Dendritic cell treated with granulocyte-macrophage colony-stimulating factor and Interleukin-4, amounts not matched to agents 40 ng/mL and 50 ng/mL, for 4 days (primary cell): ENCODE results near the gene CFAP92.

Experiments
- H3K27ac Mint-ChIP-seq: one replicate; pipeline ENCODE4 v1.8.0; 2022; ENCODE audit warnings: mild to moderate bottlenecking, mixed read lengths
- H3K27me3 Mint-ChIP-seq: one replicate; pipeline ENCODE4 v1.8.0; 2022; ENCODE audit warnings: mild to moderate bottlenecking, mixed read lengths
- H3K36me3 Mint-ChIP-seq: one replicate; pipeline ENCODE4 v1.8.0; 2022; ENCODE audit warnings: low read depth, mixed read lengths
- H3K4me1 Mint-ChIP-seq: one replicate; pipeline ENCODE4 v1.8.0; 2022; ENCODE audit warnings: low read depth, mixed read lengths
- H3K4me3 Mint-ChIP-seq: one replicate; pipeline ENCODE4 v1.8.0; 2022; ENCODE audit warnings: mild to moderate bottlenecking, moderate library complexity, mixed read lengths
- H3K9me3 Mint-ChIP-seq: one replicate; pipeline ENCODE4 v1.8.0; 2022; ENCODE audit warnings: mixed read lengths
- intact Hi-C: fragments of 100-400 bp; cut with micrococcal nuclease; formaldehyde crosslinking; loops from one replicate; pipeline ENCODE4 v1.15.0; 2022

The CFAP92 gene

GRCh38 chr3:129019266-129019665 is 25.4 kb upstream of the CFAP92 start:
- Mint-ChIP-seq H3K4me1 (peaks cover 24% of the 10 kb centered on the region), H3K36me3 (no peaks in the 10 kb centered on the region), H3K9me3 (no peaks in the 10 kb centered on the region), H3K27ac (no peak overlapping the region), H3K27me3 (peaks cover 13% of the 10 kb centered on the region), H3K4me3 (no peak overlapping the region)
- intact Hi-C loops = no loop called here

DNA sequence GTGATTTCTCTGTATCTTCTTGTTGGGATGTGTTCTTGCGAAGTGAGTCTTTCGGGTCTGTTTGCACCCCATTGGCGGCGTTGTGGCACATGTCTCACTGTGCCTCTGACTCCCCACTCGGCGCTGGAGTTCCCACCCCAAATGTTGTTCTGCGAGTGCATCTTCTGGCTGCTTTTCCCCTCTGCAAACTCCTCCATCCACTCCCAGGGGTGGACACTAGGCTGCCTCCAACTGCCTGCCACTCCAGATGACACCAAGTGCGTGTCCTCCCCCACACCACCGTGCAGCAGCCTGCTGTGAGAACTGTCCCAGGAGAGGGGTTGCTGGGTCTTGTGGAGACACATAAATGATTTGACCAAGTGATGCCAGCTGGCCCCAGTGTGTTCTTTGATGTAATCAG is 24.9 kb upstream of the CFAP92 start:
- Mint-ChIP-seq H3K27me3 (peaks cover 13% of the 10 kb centered on the region), H3K36me3 (no peaks in the 10 kb centered on the region), H3K4me3 (no peak overlapping the region), H3K4me1 (peaks cover 24% of the 10 kb centered on the region), H3K27ac (no peak overlapping the region), H3K9me3 (no peaks in the 10 kb centered on the region)
- intact Hi-C loops = no loop called here

- Mint-ChIP-seq H3K27ac (no peak overlapping the region), H3K27me3 (peaks cover 13% of the 10 kb centered on the region), H3K9me3 (no peaks in the 10 kb centered on the region), H3K4me1 (peaks cover 24% of the 10 kb centered on the region), H3K4me3 (no peak overlapping the region), H3K36me3 (no peaks in the 10 kb centered on the region)
- intact Hi-C loops = no loop called here
These were observed 24.4 kb upstream of the CFAP92 start for GRCh38 chr3:129018271-129018670.

DNA sequence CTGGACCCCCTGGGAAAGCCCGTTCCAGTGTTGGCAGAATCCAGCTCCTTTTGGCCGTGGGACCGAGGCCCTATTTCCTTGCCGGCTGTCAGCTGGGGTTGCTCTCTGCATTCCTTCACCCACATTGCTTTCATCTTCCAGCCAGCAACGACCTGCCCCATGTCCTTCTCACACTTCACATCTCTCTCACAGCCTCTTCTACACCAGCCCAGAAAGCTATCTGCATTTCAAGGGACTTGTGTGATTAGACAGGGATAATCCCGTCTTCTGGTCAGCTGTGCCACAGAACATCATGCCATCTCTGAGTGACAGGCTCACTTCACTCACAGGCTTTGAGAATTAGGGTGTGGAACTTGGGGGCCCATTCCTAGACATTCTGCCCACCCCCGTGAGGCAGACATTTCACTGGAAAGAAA is 23.6 kb upstream of the CFAP92 start:
- Mint-ChIP-seq H3K27ac (no peak overlapping the region), H3K36me3 (no peaks in the 10 kb centered on the region), H3K9me3 (no peaks in the 10 kb centered on the region), H3K4me3 (no peak overlapping the region), H3K27me3 (peaks cover 13% of the 10 kb centered on the region), H3K4me1 (peaks cover 24% of the 10 kb centered on the region)
- intact Hi-C loops = no loop called here

- Mint-ChIP-seq H3K36me3 (no peaks in the 10 kb centered on the region), H3K27ac (no peak overlapping the region), H3K4me3 (no peak overlapping the region), H3K4me1 (peaks cover 24% of the 10 kb centered on the region), H3K27me3 (peaks cover 10% of the 10 kb centered on the region), H3K9me3 (no peaks in the 10 kb centered on the region)
- intact Hi-C loops = no loop called here
These were observed 23.0 kb upstream of the CFAP92 start for GRCh38 chr3:129016720-129017483.

- intact Hi-C loops = no loop called here
- no peaks in the 10 kb centered on the region for H3K36me3 Mint-ChIP-seq
- H3K4me3 Mint-ChIP-seq = no peak overlapping the region
- peaks cover 10% of the 10 kb centered on the region for H3K27me3 Mint-ChIP-seq
- H3K27ac Mint-ChIP-seq = no peak overlapping the region
- peaks cover 24% of the 10 kb centered on the region for H3K4me1 Mint-ChIP-seq
- no peaks in the 10 kb centered on the region for H3K9me3 Mint-ChIP-seq
These were observed 22.5 kb upstream of the CFAP92 start for GRCh38 chr3:129016356-129016719.

DNA sequence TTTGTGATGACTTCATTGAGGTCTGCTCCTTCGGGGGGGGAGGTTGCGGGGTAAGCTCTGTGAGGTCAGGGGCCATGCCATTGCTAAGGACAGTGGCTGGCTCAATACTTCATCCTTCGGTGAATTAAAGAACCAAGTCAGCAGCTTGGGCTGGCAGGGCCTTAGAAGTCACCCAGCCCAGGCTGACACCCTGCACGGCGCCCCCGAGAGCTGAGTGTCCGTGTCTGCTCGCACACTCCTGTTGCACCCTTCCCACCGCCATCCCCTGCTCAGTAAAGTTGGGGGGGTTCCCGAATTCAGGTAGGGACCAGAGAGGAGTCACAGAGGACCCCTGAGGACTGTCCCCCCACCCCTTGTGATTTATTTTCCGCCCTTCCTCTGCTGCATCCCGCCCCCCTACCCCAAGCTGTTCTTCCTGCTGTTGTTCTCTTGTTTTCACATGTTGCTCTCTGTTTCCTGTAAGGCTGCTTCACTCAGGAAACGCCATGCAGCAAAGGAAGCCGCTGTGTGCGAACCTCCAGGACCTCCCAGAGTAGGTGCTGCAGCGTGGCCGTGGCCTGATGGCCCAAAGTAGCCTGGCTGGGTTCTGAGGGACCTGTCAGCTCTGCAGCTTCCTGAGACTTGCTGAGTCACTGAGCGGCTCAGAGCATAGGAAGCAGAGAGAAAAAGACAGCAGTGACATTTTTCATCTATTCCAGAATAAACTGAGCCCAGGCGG is 21.7 kb upstream of the CFAP92 start:
- Mint-ChIP-seq H3K4me1 (peaks cover 24% of the 10 kb centered on the region), H3K4me3 (no peak overlapping the region), H3K27ac (no peak overlapping the region), H3K9me3 (no peaks in the 10 kb centered on the region), H3K27me3 (peaks cover 10% of the 10 kb centered on the region), H3K36me3 (no peaks in the 10 kb centered on the region)
- intact Hi-C loops = no loop called here

GRCh38 chr3:129014793-129015345 is 21.0 kb upstream of the CFAP92 start:
- H3K36me3 Mint-ChIP-seq = no peaks in the 10 kb centered on the region
- H3K27me3 Mint-ChIP-seq = peaks cover 10% of the 10 kb centered on the region
- H3K9me3 Mint-ChIP-seq = no peaks in the 10 kb centered on the region
- H3K27ac Mint-ChIP-seq = no peak overlapping the region
- intact Hi-C loops = no loop called here
- H3K4me3 Mint-ChIP-seq = no peak overlapping the region
- peaks cover 24% of the 10 kb centered on the region for H3K4me1 Mint-ChIP-seq

GRCh38 chr3:129014148-129014547 is 20.3 kb upstream of the CFAP92 start:
- Mint-ChIP-seq H3K4me1 (peaks cover 24% of the 10 kb centered on the region), H3K9me3 (no peaks in the 10 kb centered on the region), H3K4me3 (no peak overlapping the region), H3K27ac (no peak overlapping the region), H3K36me3 (no peaks in the 10 kb centered on the region), H3K27me3 (peaks cover 10% of the 10 kb centered on the region)
- intact Hi-C loops = no loop called here

DNA sequence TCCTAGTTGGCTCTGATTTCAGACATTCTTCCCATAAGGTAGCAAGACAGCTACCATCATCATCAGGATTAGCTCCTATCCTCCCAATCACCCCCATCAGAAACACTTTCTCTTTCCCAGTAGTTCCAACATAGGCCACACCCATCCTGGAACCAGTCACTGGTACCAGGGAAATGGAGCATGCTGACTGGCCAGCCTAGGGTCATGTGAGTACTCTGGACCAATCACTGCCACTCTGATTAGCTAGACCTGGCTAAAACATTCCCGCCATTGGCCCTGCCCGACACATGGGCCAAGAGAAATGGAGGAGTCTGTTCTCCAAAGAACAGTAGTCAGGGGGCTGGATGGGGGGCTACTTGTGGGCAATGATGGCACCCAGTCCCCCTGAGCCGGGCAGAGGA is 19.6 kb upstream of the CFAP92 start:
- Mint-ChIP-seq H3K27ac (no peak overlapping the region), H3K4me3 (no peak overlapping the region), H3K9me3 (no peaks in the 10 kb centered on the region), H3K36me3 (no peaks in the 10 kb centered on the region), H3K4me1 (peaks cover 24% of the 10 kb centered on the region), H3K27me3 (peaks cover 6% of the 10 kb centered on the region)
- intact Hi-C loops = no loop called here

DNA sequence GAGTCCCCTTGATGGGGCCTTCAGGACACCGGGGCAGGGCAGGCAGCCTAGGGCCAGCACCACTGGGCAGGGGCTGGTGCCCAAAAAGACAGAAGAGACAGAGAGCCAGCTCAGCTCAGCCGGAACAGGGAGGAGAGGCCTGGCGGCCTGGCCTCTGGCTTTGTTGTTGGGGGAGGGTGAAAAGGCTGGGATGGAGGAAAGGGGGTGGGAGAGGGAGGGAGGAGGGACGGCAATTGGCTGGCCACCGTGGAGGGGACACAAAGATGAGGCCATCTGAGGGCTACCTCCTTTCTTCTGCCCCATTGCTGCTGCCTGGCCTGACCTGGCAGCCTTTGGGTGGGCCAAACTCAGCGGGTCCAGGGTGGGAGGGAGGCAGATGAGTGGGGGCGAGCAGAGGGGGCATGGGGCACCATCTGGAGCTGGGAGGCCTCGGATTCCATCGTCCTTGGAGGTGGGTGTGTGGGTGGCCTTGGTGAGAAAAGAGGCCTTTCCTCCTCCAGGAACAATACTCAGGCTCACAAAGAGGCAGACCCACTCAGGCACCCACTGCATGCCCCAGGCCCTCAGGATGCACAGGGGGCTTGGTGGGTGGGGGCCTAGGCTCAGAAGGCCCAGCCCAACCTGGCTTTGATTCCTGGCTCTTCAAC is 16.6 kb upstream of the CFAP92 start:
- H3K4me1 Mint-ChIP-seq = peaks cover 13% of the 10 kb centered on the region
- H3K4me3 Mint-ChIP-seq = no peak overlapping the region
- no peaks in the 10 kb centered on the region for H3K9me3 Mint-ChIP-seq
- H3K36me3 Mint-ChIP-seq = no peaks in the 10 kb centered on the region
- no peak overlapping the region for H3K27ac Mint-ChIP-seq
- peaks cover 10% of the 10 kb centered on the region for H3K27me3 Mint-ChIP-seq
- intact Hi-C loops = no loop called here

DNA sequence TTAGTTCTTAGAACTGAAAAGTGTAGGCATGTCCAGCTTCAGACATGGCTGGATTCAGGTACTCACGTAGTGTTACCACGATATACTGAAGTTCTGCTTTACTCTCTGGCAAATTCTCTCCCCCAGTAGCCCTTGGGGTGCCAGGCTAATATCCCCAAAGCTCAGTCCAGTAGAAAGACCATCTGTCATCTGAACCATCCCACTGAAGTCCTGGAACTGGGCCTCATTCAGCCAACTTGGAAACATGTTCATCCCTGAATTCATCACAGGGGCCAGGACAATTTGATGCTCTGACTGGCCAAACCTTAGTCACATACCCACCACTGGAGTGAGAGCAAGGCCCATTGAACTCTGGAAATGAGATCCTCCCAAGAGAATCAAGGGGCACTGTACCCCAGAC is 15.4 kb upstream of the CFAP92 start:
- Mint-ChIP-seq H3K4me1 (peaks cover 7% of the 10 kb centered on the region), H3K4me3 (no peak overlapping the region), H3K36me3 (no peaks in the 10 kb centered on the region), H3K9me3 (no peaks in the 10 kb centered on the region), H3K27ac (no peak overlapping the region), H3K27me3 (peaks cover 13% of the 10 kb centered on the region)
- intact Hi-C loops = no loop called here

GRCh38 chr3:129007792-129008191 is 13.9 kb upstream of the CFAP92 start:
- Mint-ChIP-seq H3K9me3 (no peaks in the 10 kb centered on the region), H3K4me1 (peaks cover 14% of the 10 kb centered on the region), H3K36me3 (no peaks in the 10 kb centered on the region), H3K27ac (no peak overlapping the region), H3K4me3 (no peak overlapping the region), H3K27me3 (peaks cover 26% of the 10 kb centered on the region)
- intact Hi-C loops = no loop called here

GRCh38 chr3:129006864-129007263 is 13.0 kb upstream of the CFAP92 start:
- Mint-ChIP-seq H3K9me3 (no peaks in the 10 kb centered on the region), H3K36me3 (no peaks in the 10 kb centered on the region), H3K4me3 (no peak overlapping the region), H3K4me1 (peaks cover 22% of the 10 kb centered on the region), H3K27ac (no peak overlapping the region), H3K27me3 (peaks cover 35% of the 10 kb centered on the region)
- intact Hi-C loops = no loop called here
